ENCODE results near the gene GPRIN1.

- TF ChIP-seq, protein P1, sequence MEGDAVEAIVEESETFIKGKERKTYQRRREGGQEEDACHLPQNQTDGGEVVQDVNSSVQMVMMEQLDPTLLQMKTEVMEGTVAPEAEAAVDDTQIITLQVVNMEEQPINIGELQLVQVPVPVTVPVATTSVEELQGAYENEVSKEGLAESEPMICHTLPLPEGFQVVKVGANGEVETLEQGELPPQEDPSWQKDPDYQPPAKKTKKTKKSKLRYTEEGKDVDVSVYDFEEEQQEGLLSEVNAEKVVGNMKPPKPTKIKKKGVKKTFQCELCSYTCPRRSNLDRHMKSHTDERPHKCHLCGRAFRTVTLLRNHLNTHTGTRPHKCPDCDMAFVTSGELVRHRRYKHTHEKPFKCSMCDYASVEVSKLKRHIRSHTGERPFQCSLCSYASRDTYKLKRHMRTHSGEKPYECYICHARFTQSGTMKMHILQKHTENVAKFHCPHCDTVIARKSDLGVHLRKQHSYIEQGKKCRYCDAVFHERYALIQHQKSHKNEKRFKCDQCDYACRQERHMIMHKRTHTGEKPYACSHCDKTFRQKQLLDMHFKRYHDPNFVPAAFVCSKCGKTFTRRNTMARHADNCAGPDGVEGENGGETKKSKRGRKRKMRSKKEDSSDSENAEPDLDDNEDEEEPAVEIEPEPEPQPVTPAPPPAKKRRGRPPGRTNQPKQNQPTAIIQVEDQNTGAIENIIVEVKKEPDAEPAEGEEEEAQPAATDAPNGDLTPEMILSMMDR (IDR thresholded peaks at IDR 0.05; ENCODE audit: low read depth, low read length) = no peak
- TF ChIP-seq EZH2phosphoT487 (IDR thresholded peaks at IDR 0.05; ENCODE audit: low read depth) = no peak
Observed at GRCh38 chr5:176658817-176659511, 49.0 kb upstream of the GPRIN1 start.
